Measurements from ENCODE around the gene ITK. TPM values are rescaled to one million over a fixed set of nuclear protein-coding genes. Genes with fewer than 3 reads are reported as not detected.

ITK gene
- total RNA-seq, 3 donors from 2014 or later (not counting 1 experiment from before 2014, with no cell fraction given) = 153 to 188 (median 186) TPM

DNA sequence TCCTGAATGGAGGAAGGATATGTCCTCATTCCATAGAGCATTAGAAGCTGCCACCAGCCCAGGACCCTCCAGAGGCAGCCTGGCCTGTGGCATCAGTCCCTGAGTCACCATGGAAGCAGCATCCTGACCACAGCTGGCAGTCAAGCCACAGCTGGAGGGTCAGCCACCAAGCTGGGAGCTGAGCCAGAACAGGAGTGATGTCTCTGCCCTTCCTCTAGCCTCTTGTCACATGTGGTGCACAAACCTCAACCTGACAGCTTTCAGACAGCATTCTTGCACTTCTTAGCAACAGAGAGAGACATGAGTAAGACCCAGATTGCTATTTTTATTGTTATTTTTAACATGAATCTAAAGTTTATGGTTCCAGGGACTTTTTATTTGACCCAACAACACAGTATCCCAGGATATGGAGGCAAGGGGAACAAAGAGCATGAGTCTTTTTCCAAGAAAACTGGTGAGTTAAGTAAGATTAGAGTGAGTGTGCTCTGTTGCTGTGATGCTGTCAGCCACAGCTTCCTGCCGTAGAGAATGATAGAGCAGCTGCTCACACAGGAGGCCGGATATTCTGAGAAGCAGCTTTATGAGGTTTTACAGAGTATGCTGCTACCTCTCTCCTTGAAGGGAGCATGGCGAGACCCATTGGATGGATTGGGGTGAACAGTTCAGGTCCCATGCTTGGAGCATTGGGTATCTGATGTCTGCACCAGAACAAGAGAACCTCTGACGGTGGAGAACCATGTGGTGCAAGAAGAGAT is 72.2 kb downstream of the ITK start:
- peaks cover 96% of the 10 kb centered on the region in 2 donors for H3K4me1 Mint-ChIP-seq
- under 1% methylated on average over 4 of the region's 4 CpGs for WGBS (ENCODE audit: insufficient coverage)
- no peaks in the 10 kb centered on the region for H3K9me3 Mint-ChIP-seq
- Histone ChIP-seq H3K9me3 (ENCODE audit: control insufficient read depth, insufficient read depth, low read length) (no peaks in the 10 kb centered on the region), H3K36me3 (ENCODE audit: control insufficient read depth, insufficient read depth, low read length) (peaks cover 80% of the 10 kb centered on the region), H3K27ac (ENCODE audit: low read length) (peak overlapping the region; percentile 88), H3K4me3 (ENCODE audit: low read length) (no peak overlapping the region), H3K4me1 (ENCODE audit: control insufficient read depth, insufficient read depth, low read length) (peaks cover 56% of the 10 kb centered on the region), H3K27me3 (ENCODE audit: control insufficient read depth, insufficient read depth, low read length) (no peaks in the 10 kb centered on the region)
- H3K27me3 Mint-ChIP-seq (ENCODE audit: low read depth in 2 of 2) = no peaks in the 10 kb centered on the region
- TF ChIP-seq, protein P1, sequence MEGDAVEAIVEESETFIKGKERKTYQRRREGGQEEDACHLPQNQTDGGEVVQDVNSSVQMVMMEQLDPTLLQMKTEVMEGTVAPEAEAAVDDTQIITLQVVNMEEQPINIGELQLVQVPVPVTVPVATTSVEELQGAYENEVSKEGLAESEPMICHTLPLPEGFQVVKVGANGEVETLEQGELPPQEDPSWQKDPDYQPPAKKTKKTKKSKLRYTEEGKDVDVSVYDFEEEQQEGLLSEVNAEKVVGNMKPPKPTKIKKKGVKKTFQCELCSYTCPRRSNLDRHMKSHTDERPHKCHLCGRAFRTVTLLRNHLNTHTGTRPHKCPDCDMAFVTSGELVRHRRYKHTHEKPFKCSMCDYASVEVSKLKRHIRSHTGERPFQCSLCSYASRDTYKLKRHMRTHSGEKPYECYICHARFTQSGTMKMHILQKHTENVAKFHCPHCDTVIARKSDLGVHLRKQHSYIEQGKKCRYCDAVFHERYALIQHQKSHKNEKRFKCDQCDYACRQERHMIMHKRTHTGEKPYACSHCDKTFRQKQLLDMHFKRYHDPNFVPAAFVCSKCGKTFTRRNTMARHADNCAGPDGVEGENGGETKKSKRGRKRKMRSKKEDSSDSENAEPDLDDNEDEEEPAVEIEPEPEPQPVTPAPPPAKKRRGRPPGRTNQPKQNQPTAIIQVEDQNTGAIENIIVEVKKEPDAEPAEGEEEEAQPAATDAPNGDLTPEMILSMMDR (IDR thresholded peaks at IDR 0.05) = no peak
- peak; percentile 80 to 94 (median 86) for ATAC-seq
- intact Hi-C loops (cut with micrococcal nuclease) = loop anchor here (1.0 to 5.0 kb wide), 9 partner anchors 12 to 226 kb away; partner anchors contain the start of gene ITK
- H3K27ac Mint-ChIP-seq = peak overlapping the region; percentile 92 to 97
- H3K4me3 Mint-ChIP-seq = peak overlapping the region; percentile 81
- peak; percentile 73 to 85 for DNase-seq
- H3K36me3 Mint-ChIP-seq = peaks cover 50% of the 10 kb centered on the region

GRCh38 chr5:157253547-157253946 is 72.9 kb downstream of the ITK start:
- TF ChIP-seq, protein P1 (IDR thresholded peaks at IDR 0.05) = peak; percentile 63
- peaks cover 43% of the 10 kb centered on the region for H3K36me3 Mint-ChIP-seq
- intact Hi-C loops (cut with micrococcal nuclease) = loop anchor here (1.0 to 5.0 kb wide), 9 partner anchors 12 to 226 kb away; partner anchors contain the start of gene ITK
- DNase-seq (peak in 1 of 2 donors; percentile 68), ATAC-seq (peak; percentile 19 to 54 (median 30))
- peak overlapping the region; percentile 81 for H3K4me3 Mint-ChIP-seq
- Histone ChIP-seq H3K9me3 (ENCODE audit: control insufficient read depth, insufficient read depth, low read length) (no peaks in the 10 kb centered on the region), H3K36me3 (ENCODE audit: control insufficient read depth, insufficient read depth, low read length) (peaks cover 73% of the 10 kb centered on the region), H3K27ac (ENCODE audit: low read length) (peak overlapping the region; percentile 88), H3K4me3 (ENCODE audit: low read length) (no peak overlapping the region), H3K4me1 (ENCODE audit: control insufficient read depth, insufficient read depth, low read length) (peaks cover 55% of the 10 kb centered on the region), H3K27me3 (ENCODE audit: control insufficient read depth, insufficient read depth, low read length) (no peaks in the 10 kb centered on the region)
- H3K9me3 Mint-ChIP-seq = no peaks in the 10 kb centered on the region
- peaks cover 90% of the 10 kb centered on the region in 2 donors for H3K4me1 Mint-ChIP-seq
- WGBS (ENCODE audit: insufficient coverage) = 36% methylated on average over 2 of the region's 2 CpGs
- H3K27ac Mint-ChIP-seq = peak overlapping the region; percentile 92 to 97
- no peaks in the 10 kb centered on the region for H3K27me3 Mint-ChIP-seq (ENCODE audit: low read depth in 2 of 2)

GRCh38 chr5:157258450-157258849 is 77.8 kb downstream of the ITK start:
- intact Hi-C loops (cut with micrococcal nuclease) = no loop called here
- peaks cover 30% of the 10 kb centered on the region for H3K36me3 ChIP-seq (ENCODE audit: control insufficient read depth, insufficient read depth, low read length)
- H3K9me3 ChIP-seq (ENCODE audit: control insufficient read depth, insufficient read depth, low read length) = no peaks in the 10 kb centered on the region
- no peak overlapping the region for H3K27ac Mint-ChIP-seq
- H3K4me1 Mint-ChIP-seq = peaks cover 49 to 52% of the 10 kb centered on the region in 2 donors
- H3K27me3 Mint-ChIP-seq (ENCODE audit: low read depth in 2 of 2) = no peaks in the 10 kb centered on the region
- H3K36me3 Mint-ChIP-seq = peaks cover 12% of the 10 kb centered on the region
- peaks cover 28% of the 10 kb centered on the region for H3K4me1 ChIP-seq (ENCODE audit: control insufficient read depth, insufficient read depth, low read length)
- no peaks in the 10 kb centered on the region for H3K9me3 Mint-ChIP-seq
- no peak overlapping the region for H3K4me3 ChIP-seq (ENCODE audit: low read length)
- TF ChIP-seq, protein P1 (IDR thresholded peaks at IDR 0.05) = no peak
- H3K27me3 ChIP-seq (ENCODE audit: control insufficient read depth, insufficient read depth, low read length) = no peaks in the 10 kb centered on the region
- 100% methylated on average over 1 of the region's 6 CpGs for WGBS (ENCODE audit: insufficient coverage)
- ATAC-seq = no peak
- no peak overlapping the region for H3K4me3 Mint-ChIP-seq
- DNase-seq = no peak
- no peak overlapping the region for H3K27ac ChIP-seq (ENCODE audit: low read length)

All from natural killer cell (primary cell).